ENCODE measurements around the gene MOV10L1. TPM values are rescaled to one million over a fixed set of nuclear protein-coding genes. Genes with fewer than 3 reads are reported as not detected.

The MOV10L1 gene
- total and polyA plus RNA-seq, 2 experiments from 2014 or later = 0.73 to 1.8 TPM

DNA sequence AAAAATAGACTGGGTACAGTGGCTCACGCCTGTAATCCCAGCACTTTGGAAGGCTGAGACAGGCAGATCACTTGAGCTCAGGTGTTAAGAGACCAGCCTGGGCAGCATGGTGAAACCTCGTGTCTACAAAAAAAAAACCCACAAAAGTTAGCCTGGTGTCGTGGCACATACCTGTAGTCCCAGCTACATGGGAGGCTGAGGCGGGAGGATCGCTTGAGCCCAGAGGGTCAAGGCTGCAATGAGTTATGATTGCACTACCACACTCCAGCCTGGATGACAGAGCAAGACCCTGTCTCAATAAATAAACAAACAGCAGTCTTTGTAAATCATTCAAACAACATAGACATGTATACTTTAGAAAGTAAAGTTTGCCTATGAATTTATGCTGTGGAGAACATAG, 2.5 kb downstream of the MOV10L1 start (continued):
- no peak for TF ChIP-seq CTCF (conservative IDR thresholded peaks at IDR 0.05; ENCODE audit: low read depth in 2 of 2)
- no peak for TF ChIP-seq REST (IDR thresholded peaks at IDR 0.05; ENCODE audit: unreplicated experiment)
- TF ChIP-seq EZH2phosphoT487 (IDR thresholded peaks at IDR 0.05; ENCODE audit: unreplicated experiment) = no peak
- no peak for TF ChIP-seq CREB1 (CRISPR knock-in tag; IDR thresholded peaks at IDR 0.05; ENCODE audit: low read depth)
- no peak for TF ChIP-seq ZNF114 (CRISPR knock-in tag; IDR thresholded peaks at IDR 0.05)

DNA sequence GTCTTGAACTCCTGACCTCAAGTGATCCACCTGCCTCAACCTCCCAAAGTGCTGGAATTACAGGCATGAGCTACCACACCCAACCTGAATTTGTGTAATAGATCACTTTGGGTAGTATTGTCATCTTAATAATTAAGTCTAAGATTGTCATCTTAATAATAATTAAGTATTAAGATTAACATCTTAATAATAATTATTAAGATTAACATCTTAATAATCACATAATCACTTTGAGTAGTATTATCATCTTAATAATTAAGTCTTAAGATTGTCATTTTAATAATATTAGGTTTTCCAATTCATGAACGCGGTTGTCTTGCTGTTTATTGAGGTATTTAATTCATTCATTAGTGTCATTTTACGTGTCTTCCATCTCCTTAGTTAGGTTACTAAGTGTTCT, 8.2 kb downstream of the MOV10L1 start:
- H3K4me3 Mint-ChIP-seq = no peak overlapping the region

More for the DNA sequence above, 8.2 kb downstream of the MOV10L1 start:
- Histone ChIP-seq H3K36me3 (ENCODE audit: insufficient read depth) (no peaks in the 10 kb centered on the region), H3K27ac (ENCODE audit: low read depth) (no peak overlapping the region), H3K27me3 (ENCODE audit: insufficient read depth) (no peaks in the 10 kb centered on the region), H3K4me1 (ENCODE audit: insufficient read depth) (no peaks in the 10 kb centered on the region), H4K20me1 (replicated peaks; ENCODE audit: insufficient read depth) (no peaks in the 10 kb centered on the region), H3F3A (replicated peaks; ENCODE audit: low read depth) (no peaks in the 10 kb centered on the region), H3K79me2 (replicated peaks; ENCODE audit: insufficient read depth) (no peaks in the 10 kb centered on the region), H3K4me2 (no peak overlapping the region), H3K9me2 (ENCODE audit: insufficient read depth) (no peaks in the 10 kb centered on the region), H2AFZ (no peak overlapping the region), H3K4me3 (no peak overlapping the region)
- ATAC-seq (no peak), DNase-seq (ENCODE audit: low spot score) (no peak)
- TF ChIP-seq STAT1 (IDR thresholded peaks at IDR 0.05; ENCODE audit: unreplicated experiment) (no peak), POLR2AphosphoS5 (IDR thresholded peaks at IDR 0.05; ENCODE audit: low read depth) (no peak), REST (IDR thresholded peaks at IDR 0.05; ENCODE audit: unreplicated experiment) (no peak), ZNF114 (CRISPR knock-in tag; IDR thresholded peaks at IDR 0.05) (no peak), JUNB (IDR thresholded peaks at IDR 0.05; ENCODE audit: unreplicated experiment) (no peak), ZNF331 (CRISPR knock-in tag; IDR thresholded peaks at IDR 0.05; ENCODE audit: low read depth) (no peak), CTCF (conservative IDR thresholded peaks at IDR 0.05; ENCODE audit: low read depth in 2 of 2) (no peak), EZH2phosphoT487 (IDR thresholded peaks at IDR 0.05; ENCODE audit: unreplicated experiment) (no peak), EZH2 (IDR thresholded peaks at IDR 0.05; ENCODE audit: low read depth, unreplicated experiment) (no peak)
- H3K9me3 Mint-ChIP-seq = no peaks in the 10 kb centered on the region
- H3K36me3 Mint-ChIP-seq (ENCODE audit: low read depth) = no peaks in the 10 kb centered on the region
- H3K27me3 Mint-ChIP-seq (ENCODE audit: insufficient read depth, low read depth, poor library complexity) = peaks cover 2% of the 10 kb centered on the region
- no peak overlapping the region for H3K27ac Mint-ChIP-seq
- H3K4me1 Mint-ChIP-seq = no peaks in the 10 kb centered on the region

Data from GM23338 (cell line).